ENCODE results near the gene NOVA1.

Gene NOVA1

GRCh38 chr14:26531894-26532293, 65.9 kb downstream of the NOVA1 start:
- no peak for DNase-seq (ENCODE audit: low spot score)
- H3K4me3 ChIP-seq: no peak overlapping the region
- TF ChIP-seq, protein P1, sequence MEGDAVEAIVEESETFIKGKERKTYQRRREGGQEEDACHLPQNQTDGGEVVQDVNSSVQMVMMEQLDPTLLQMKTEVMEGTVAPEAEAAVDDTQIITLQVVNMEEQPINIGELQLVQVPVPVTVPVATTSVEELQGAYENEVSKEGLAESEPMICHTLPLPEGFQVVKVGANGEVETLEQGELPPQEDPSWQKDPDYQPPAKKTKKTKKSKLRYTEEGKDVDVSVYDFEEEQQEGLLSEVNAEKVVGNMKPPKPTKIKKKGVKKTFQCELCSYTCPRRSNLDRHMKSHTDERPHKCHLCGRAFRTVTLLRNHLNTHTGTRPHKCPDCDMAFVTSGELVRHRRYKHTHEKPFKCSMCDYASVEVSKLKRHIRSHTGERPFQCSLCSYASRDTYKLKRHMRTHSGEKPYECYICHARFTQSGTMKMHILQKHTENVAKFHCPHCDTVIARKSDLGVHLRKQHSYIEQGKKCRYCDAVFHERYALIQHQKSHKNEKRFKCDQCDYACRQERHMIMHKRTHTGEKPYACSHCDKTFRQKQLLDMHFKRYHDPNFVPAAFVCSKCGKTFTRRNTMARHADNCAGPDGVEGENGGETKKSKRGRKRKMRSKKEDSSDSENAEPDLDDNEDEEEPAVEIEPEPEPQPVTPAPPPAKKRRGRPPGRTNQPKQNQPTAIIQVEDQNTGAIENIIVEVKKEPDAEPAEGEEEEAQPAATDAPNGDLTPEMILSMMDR (IDR thresholded peaks at IDR 0.05): no peak
- no peak overlapping the region for H3K27ac ChIP-seq

GRCh38 chr14:26528415-26529182, 69.2 kb downstream of the NOVA1 start:
- TF ChIP-seq, protein P1 (IDR thresholded peaks at IDR 0.05): no peak
- Histone ChIP-seq H3K4me3 (no peak overlapping the region), H3K27ac (peak overlapping the region in 1 of 2 donors; percentile 19)
- DNase-seq (ENCODE audit: low spot score): no peak

DNA sequence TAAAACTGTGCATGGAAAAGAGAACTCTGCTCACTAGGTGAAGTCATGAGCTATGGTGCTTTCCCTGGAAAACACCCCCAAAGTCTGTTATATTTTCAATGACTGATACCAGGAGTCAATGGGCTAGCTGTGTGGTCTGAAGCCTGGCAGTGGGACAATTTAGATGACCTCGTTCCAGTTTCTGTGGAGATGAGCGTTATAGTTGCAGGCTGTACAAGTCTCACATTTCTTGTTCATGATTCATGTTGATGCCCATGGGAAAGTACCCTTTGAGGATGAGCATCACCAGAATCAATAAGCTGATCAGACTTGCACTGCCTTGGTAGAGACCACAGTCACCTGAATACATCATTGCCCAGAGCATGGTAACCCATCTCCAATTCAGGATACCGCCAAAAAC, 70.7 kb downstream of the NOVA1 start:
- TF ChIP-seq, protein P1 (IDR thresholded peaks at IDR 0.05): no peak
- Histone ChIP-seq H3K4me3 (no peak overlapping the region), H3K27ac (no peak overlapping the region)
- no peak for DNase-seq (ENCODE audit: low spot score)

- no peak overlapping the region for H3K4me3 ChIP-seq
- no peak overlapping the region for H3K27ac ChIP-seq
- TF ChIP-seq, protein P1 (IDR thresholded peaks at IDR 0.05): no peak
- no peak for DNase-seq (ENCODE audit: low spot score)
These were observed 71.7 kb downstream of the NOVA1 start for GRCh38 chr14:26526137-26526536.

DNA sequence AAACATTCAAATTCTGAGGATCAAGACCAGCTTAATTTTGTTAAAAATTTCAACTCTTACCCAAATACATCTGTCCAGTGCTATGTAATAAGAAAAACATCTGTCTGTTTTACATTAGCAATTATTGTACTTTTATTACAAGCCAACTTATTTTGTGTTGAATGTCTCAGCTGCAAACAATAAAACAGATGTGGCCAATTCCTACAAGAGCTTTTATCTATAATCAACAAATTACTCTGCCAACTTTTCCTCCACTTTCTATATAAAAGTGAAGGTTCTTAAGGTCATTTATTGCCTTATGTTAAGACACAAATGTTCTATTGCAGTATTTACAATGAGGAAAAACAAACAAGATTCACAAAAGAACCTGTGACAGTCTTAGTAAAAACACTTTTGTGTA, 72.7 kb downstream of the NOVA1 start:
- Histone ChIP-seq H3K27ac (no peak overlapping the region), H3K4me3 (no peak overlapping the region)
- DNase-seq (ENCODE audit: low spot score): no peak
- TF ChIP-seq, protein P1 (IDR thresholded peaks at IDR 0.05): no peak

- no peak for DNase-seq (ENCODE audit: low spot score)
- no peak overlapping the region for H3K27ac ChIP-seq
- TF ChIP-seq, protein P1 (IDR thresholded peaks at IDR 0.05): no peak
- no peak overlapping the region for H3K4me3 ChIP-seq
These were observed 74.9 kb downstream of the NOVA1 start for GRCh38 chr14:26522967-26523366.

DNA sequence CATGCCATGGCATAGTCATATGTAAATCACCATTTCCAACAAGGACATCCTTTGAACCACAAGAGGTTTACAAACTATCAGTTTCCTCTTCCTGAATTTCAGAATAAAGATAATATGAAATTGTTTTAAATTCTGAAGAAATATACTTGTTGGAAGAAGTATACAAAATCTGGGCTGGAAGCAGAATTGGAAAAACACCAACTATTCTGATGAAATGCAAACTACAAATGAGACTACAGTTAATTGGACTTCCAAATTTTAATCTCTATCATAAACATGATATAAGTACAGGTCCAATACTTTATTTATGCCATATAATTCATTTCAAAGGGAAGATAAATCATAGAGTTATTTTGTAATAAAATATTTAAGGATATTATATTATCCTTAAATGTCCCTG, 80.1 kb downstream of the NOVA1 start:
- DNase-seq (ENCODE audit: low spot score): no peak
- TF ChIP-seq, protein P1 (IDR thresholded peaks at IDR 0.05): no peak
- Histone ChIP-seq H3K27ac (no peak overlapping the region), H3K4me3 (no peak overlapping the region)

Data from coronary artery (tissue), 2 donors.